Muscle of leg (tissue), 11 donors: ENCODE measurements around the gene KLHL29. TPM values are rescaled to one million over a fixed set of nuclear protein-coding genes. Genes with fewer than 3 reads are reported as not detected.

Experiments
- DNase-seq: peaks from one replicate; pipeline ENCODE4 v3.0.0; 2013
- H3K27ac ChIP-seq: one replicate; pipeline ENCODE4 v1.5.1; 2013; ENCODE audit warnings: mild to moderate bottlenecking, low read length, control low read depth
- H3K27me3 ChIP-seq: one replicate; pipeline ENCODE4 v1.6.1; 2013; ENCODE audit warnings: low read length; ENCODE audit not compliant: control insufficient read depth, insufficient read depth
- H3K36me3 ChIP-seq: one replicate; pipeline ENCODE4 v1.6.1; 2013; ENCODE audit warnings: low read length; ENCODE audit not compliant: control insufficient read depth, insufficient read depth
- H3K4me1 ChIP-seq: one replicate; pipeline ENCODE4 v1.6.1; 2013; ENCODE audit warnings: low read length; ENCODE audit not compliant: control insufficient read depth, insufficient read depth
- H3K4me3 ChIP-seq: one replicate; pipeline ENCODE4 v1.5.1; 2013; ENCODE audit warnings: low read length, control low read depth
- H3K9me3 ChIP-seq: replicated peaks from 2 replicates; pipeline ENCODE4 v1.6.1; 2013; ENCODE audit warnings: low read depth, low read length; ENCODE audit not compliant: control insufficient read depth
- WGBS: methylation state at CpG from one replicate; pipeline ENCODE4 v1.1.5; 2013; ENCODE audit warnings: missing lambda C conversion rate; ENCODE audit not compliant: insufficient coverage; 5-methylcytosine and 5-hydroxymethylcytosine counted together
- polyA plus RNA-seq, 8 donors: library from polyadenylated mRNA; unstranded; fragments of 120-200 nt; gene quantifications; one replicate each; pipeline versions ENCODE4 v1.2.1 to v1.2.3, GENCODE V29; 2013; ENCODE audit warnings: inconsistent platforms in 1 of 8, low replicate concordance in 1 of 8; ENCODE audit not compliant: insufficient read length in 8 of 8, insufficient read depth in 1 of 8
- total RNA-seq: library from RNA; stranded (reverse); fragments of 120-200 nt; gene quantifications from one replicate; pipeline ENCODE4 v1.2.4, GENCODE V29; 2013

Gene KLHL29
- total and polyA plus RNA-seq, 9 donors, result 4.7 to 9.7 (median 7.3) TPM

- DNase-seq, result no peak
- Histone ChIP-seq H3K4me3 (no peak overlapping the region), H3K36me3 (no peaks in the 10 kb centered on the region), H3K27me3 (peaks cover 37% of the 10 kb centered on the region), H3K9me3 (no peaks in the 10 kb centered on the region), H3K27ac (no peak overlapping the region), H3K4me1 (peaks cover 15% of the 10 kb centered on the region)
- WGBS, result 20% methylated on average over 2 of the region's 3 CpGs
These were observed 3.5 kb upstream of the KLHL29 start for GRCh38 chr2:23381485-23381884.

- DNase-seq, result no peak
- Histone ChIP-seq H3K36me3 (no peaks in the 10 kb centered on the region), H3K27me3 (peaks cover 48% of the 10 kb centered on the region), H3K4me3 (no peak overlapping the region), H3K4me1 (peaks cover 22% of the 10 kb centered on the region), H3K27ac (no peak overlapping the region), H3K9me3 (no peaks in the 10 kb centered on the region)
- 83% methylated on average over 4 of the region's 4 CpGs for WGBS
These were observed 1.9 kb upstream of the KLHL29 start for GRCh38 chr2:23383100-23383499.

GRCh38 chr2:23385351-23385747, 370 bp downstream of the KLHL29 start:
- Histone ChIP-seq H3K9me3 (no peaks in the 10 kb centered on the region), H3K4me3 (peak overlapping the region; percentile 64), H3K27ac (no peak overlapping the region), H3K4me1 (peaks cover 20% of the 10 kb centered on the region), H3K27me3 (peaks cover 49% of the 10 kb centered on the region), H3K36me3 (no peaks in the 10 kb centered on the region)
- peak; percentile 71 for DNase-seq
- WGBS, result under 1% methylated on average over 47 of the region's 52 CpGs

GRCh38 chr2:23385748-23386338, 864 bp downstream of the KLHL29 start:
- H3K4me3 ChIP-seq, result peak overlapping the region; percentile 64
- H3K36me3 ChIP-seq, result no peaks in the 10 kb centered on the region
- H3K27ac ChIP-seq, result no peak overlapping the region
- H3K9me3 ChIP-seq, result no peaks in the 10 kb centered on the region
- H3K27me3 ChIP-seq, result peaks cover 51% of the 10 kb centered on the region
- DNase-seq, result peak; percentile 46
- peaks cover 18% of the 10 kb centered on the region for H3K4me1 ChIP-seq
- under 1% methylated on average over 58 of the region's 63 CpGs for WGBS

DNA sequence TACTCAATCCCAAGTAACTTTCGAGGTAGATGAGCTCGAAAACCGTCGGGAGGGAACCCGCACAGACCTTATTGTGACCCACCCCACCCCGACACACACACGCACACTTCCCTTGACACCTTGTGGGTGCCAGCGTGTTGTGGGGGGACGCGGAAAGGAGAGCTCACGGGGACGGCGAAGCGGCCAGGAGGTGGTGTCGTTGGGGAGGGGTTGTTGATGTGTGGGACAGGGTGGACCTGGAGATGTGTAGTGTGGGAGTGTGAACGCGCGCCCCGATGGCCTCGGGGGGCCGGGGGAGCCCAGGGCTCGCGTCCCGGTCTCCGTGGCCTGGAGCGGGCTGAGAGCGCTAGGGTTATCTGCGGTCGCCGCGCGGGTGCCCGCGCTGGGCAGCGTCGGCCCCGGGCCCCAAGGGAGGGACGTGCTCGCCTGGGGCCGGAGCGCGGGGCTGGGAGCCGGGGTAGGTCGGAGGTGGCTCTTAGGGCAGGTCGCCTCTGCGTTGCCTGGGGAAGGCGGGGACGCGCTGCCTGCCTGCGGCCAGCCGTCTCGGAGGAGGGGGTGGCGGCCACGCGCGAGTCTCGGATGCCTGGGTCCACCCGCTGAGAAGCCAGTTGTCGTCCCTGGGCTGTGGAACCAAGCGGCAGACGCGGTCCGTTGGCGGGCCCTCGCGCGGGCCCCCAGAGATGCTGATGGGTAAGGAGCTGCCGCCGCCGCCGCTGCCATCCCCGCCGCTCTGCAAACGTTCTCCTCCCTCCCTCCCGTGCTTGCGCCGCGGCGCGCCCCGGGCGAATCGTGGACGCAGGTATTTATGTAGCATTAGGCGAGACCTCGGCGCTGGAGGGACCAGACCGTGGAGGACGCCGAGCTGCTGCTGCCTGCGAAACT, 1.6 kb downstream of the KLHL29 start:
- peaks cover 50% of the 10 kb centered on the region for H3K27me3 ChIP-seq
- peak overlapping the region; percentile 60 for H3K4me3 ChIP-seq
- peak; percentile 56 for DNase-seq
- H3K27ac ChIP-seq, result no peak overlapping the region
- under 1% methylated on average over 77 of the region's 91 CpGs for WGBS
- peaks cover 17% of the 10 kb centered on the region for H3K4me1 ChIP-seq
- no peaks in the 10 kb centered on the region for H3K36me3 ChIP-seq
- H3K9me3 ChIP-seq, result no peaks in the 10 kb centered on the region

GRCh38 chr2:23387221-23387550, 2.2 kb downstream of the KLHL29 start:
- no peak for DNase-seq
- Histone ChIP-seq H3K4me3 (peak overlapping the region; percentile 60), H3K27ac (no peak overlapping the region), H3K4me1 (peaks cover 17% of the 10 kb centered on the region), H3K27me3 (peaks cover 52% of the 10 kb centered on the region), H3K36me3 (no peaks in the 10 kb centered on the region), H3K9me3 (no peaks in the 10 kb centered on the region)
- WGBS, result 9% methylated on average over 4 of the region's 9 CpGs

- WGBS, result no CpG with 5 or more reads among the region's 3 CpGs
- Histone ChIP-seq H3K9me3 (no peaks in the 10 kb centered on the region), H3K27me3 (peaks cover 45% of the 10 kb centered on the region), H3K36me3 (no peaks in the 10 kb centered on the region), H3K4me3 (no peak overlapping the region), H3K27ac (no peak overlapping the region), H3K4me1 (peaks cover 17% of the 10 kb centered on the region)
- DNase-seq, result no peak
These were observed 2.9 kb downstream of the KLHL29 start for GRCh38 chr2:23387845-23388244.

DNA sequence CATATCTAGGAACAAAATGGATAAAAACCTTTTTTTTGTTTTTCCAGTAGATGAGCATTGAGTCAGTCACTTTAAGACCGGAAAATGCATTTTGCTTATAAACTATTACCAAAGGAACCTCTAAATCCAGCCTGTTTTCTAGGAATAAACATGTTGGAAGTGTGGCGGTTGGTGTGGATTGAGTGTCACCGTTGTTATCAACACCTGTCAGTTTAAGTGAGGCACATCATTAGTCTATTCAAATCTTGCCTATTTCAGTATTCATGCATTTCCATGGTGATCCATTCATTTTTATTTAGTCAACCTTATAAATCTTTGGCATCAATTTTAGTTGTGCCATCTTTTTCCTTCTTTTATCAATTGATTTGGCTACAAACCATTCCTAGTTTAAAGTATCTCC, 3.3 kb downstream of the KLHL29 start:
- Histone ChIP-seq H3K27me3 (peaks cover 45% of the 10 kb centered on the region), H3K36me3 (no peaks in the 10 kb centered on the region), H3K4me3 (no peak overlapping the region), H3K9me3 (no peaks in the 10 kb centered on the region), H3K4me1 (peaks cover 17% of the 10 kb centered on the region), H3K27ac (no peak overlapping the region)
- no CpG with 5 or more reads among the region's 3 CpGs for WGBS
- no peak for DNase-seq

GRCh38 chr2:23388756-23389514, 4.0 kb downstream of the KLHL29 start:
- Histone ChIP-seq H3K4me1 (peaks cover 17% of the 10 kb centered on the region), H3K27ac (no peak overlapping the region), H3K9me3 (no peaks in the 10 kb centered on the region), H3K36me3 (no peaks in the 10 kb centered on the region), H3K4me3 (no peak overlapping the region), H3K27me3 (peaks cover 43% of the 10 kb centered on the region)
- no peak for DNase-seq
- no CpG with 5 or more reads among the region's 4 CpGs for WGBS

- 37% methylated on average over 7 of the region's 11 CpGs for WGBS
- H3K4me1 ChIP-seq, result peaks cover 14% of the 10 kb centered on the region
- DNase-seq, result peak; percentile 91
- no peaks in the 10 kb centered on the region for H3K36me3 ChIP-seq
- no peaks in the 10 kb centered on the region for H3K9me3 ChIP-seq
- peaks cover 40% of the 10 kb centered on the region for H3K27me3 ChIP-seq
- no peak overlapping the region for H3K27ac ChIP-seq
- no peak overlapping the region for H3K4me3 ChIP-seq
These were observed 5.2 kb downstream of the KLHL29 start for GRCh38 chr2:23390152-23390551.
